Loucy (cell line): Measurements from ENCODE around the gene RYR2.

Experiments used
- EZH2phosphoT487 ChIP-seq: fragments of 200-600 bp; IDR thresholded peaks from 2 replicates; pipeline ENCODE4 v1.6.1; 2018; ENCODE audit warnings: antibody characterized with exemption, mild to moderate bottlenecking, moderate library complexity, borderline replicate concordance
- TF ChIP-seq, protein P1 (sequence below): fragments of 200-600 bp; sonication (generic); conservative IDR thresholded peaks from 2 replicates; pipeline ENCODE4 v1.5.1; 2014; ENCODE audit warnings: mild to moderate bottlenecking, antibody characterized with exemption, low read length

DNA sequence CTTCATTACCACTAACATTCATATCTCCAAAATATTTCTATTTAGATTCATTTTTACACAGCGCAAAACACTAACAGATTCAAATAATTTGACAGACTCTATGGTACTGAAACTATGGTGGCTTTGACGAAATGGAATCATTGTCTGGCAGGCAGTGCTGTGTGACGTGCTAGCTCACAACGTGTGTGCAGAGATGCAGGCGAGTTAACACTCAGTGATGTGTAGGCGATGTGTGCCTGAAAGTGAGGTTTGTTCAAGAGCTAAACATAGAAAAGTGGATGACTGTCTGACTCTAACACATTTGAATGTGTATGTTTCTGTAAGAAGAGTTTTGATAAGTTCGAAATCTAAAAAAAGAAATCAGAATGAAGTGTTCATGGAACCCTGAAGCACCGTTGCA lies 97.7 kb downstream of the RYR2 start:
- TF ChIP-seq, protein P1, sequence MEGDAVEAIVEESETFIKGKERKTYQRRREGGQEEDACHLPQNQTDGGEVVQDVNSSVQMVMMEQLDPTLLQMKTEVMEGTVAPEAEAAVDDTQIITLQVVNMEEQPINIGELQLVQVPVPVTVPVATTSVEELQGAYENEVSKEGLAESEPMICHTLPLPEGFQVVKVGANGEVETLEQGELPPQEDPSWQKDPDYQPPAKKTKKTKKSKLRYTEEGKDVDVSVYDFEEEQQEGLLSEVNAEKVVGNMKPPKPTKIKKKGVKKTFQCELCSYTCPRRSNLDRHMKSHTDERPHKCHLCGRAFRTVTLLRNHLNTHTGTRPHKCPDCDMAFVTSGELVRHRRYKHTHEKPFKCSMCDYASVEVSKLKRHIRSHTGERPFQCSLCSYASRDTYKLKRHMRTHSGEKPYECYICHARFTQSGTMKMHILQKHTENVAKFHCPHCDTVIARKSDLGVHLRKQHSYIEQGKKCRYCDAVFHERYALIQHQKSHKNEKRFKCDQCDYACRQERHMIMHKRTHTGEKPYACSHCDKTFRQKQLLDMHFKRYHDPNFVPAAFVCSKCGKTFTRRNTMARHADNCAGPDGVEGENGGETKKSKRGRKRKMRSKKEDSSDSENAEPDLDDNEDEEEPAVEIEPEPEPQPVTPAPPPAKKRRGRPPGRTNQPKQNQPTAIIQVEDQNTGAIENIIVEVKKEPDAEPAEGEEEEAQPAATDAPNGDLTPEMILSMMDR = no peak
- no peak for TF ChIP-seq EZH2phosphoT487
